ENCODE measurements around the gene SLC16A8.

SLC16A8 gene

GRCh38 chr22:38032681-38033521 is 51.1 kb downstream of the SLC16A8 start:
- no peak for TF ChIP-seq ISL1 (CRISPR knock-in tag; IDR thresholded peaks at IDR 0.05)
- peak; percentile 70; the same call in 1 of the 2 replicates for TF ChIP-seq ZFP3 (CRISPR knock-in tag; IDR thresholded peaks at IDR 0.05)
- ATAC-seq, result no peak

- ATAC-seq, result no peak
- no peak for TF ChIP-seq GLIS3 (CRISPR knock-in tag; IDR thresholded peaks at IDR 0.05)
- TF ChIP-seq ESRRG (CRISPR knock-in tag; IDR thresholded peaks at IDR 0.05), result no peak
- no peak for TF ChIP-seq RARB (CRISPR knock-in tag; IDR thresholded peaks at IDR 0.05)
Measured at GRCh38 chr22:38031491-38031890, 52.5 kb downstream of the SLC16A8 start.

- TF ChIP-seq BACH2 (CRISPR knock-in tag; IDR thresholded peaks at IDR 0.05; ENCODE audit: borderline replicate concordance) (no peak), PPARA (CRISPR knock-in tag; IDR thresholded peaks at IDR 0.05; ENCODE audit: borderline replicate concordance) (no peak), ZFP30 (CRISPR knock-in tag; IDR thresholded peaks at IDR 0.05) (no peak), ARNTL (CRISPR knock-in tag; IDR thresholded peaks at IDR 0.05; ENCODE audit: borderline replicate concordance, low read depth) (no peak), ZNF8 (CRISPR knock-in tag; IDR thresholded peaks at IDR 0.05) (no peak), ESRRG (CRISPR knock-in tag; IDR thresholded peaks at IDR 0.05) (no peak), PATZ1 (CRISPR knock-in tag; IDR thresholded peaks at IDR 0.05; ENCODE audit: borderline replicate concordance) (no peak), ZFP3 (CRISPR knock-in tag; IDR thresholded peaks at IDR 0.05) (no peak), TSHZ2 (CRISPR knock-in tag; IDR thresholded peaks at IDR 0.05) (no peak), ZNF70 (CRISPR knock-in tag; IDR thresholded peaks at IDR 0.05) (no peak), CSRNP3 (CRISPR knock-in tag; IDR thresholded peaks at IDR 0.05) (no peak), OSR1 (CRISPR knock-in tag; IDR thresholded peaks at IDR 0.05) (no peak)
Measured at GRCh38 chr22:38030311-38031133, 53.5 kb downstream of the SLC16A8 start.

GRCh38 chr22:38029901-38030300 is 54.1 kb downstream of the SLC16A8 start:
- ATAC-seq, result no peak
- TF ChIP-seq ZNF70 (CRISPR knock-in tag; IDR thresholded peaks at IDR 0.05) (no peak), TCF4 (CRISPR knock-in tag; IDR thresholded peaks at IDR 0.05; ENCODE audit: borderline replicate concordance) (no peak), ARNTL (CRISPR knock-in tag; IDR thresholded peaks at IDR 0.05; ENCODE audit: borderline replicate concordance, low read depth) (no peak), TSHZ2 (CRISPR knock-in tag; IDR thresholded peaks at IDR 0.05) (no peak), ZFP3 (CRISPR knock-in tag; IDR thresholded peaks at IDR 0.05) (no peak), CSRNP3 (CRISPR knock-in tag; IDR thresholded peaks at IDR 0.05) (no peak), BACH2 (CRISPR knock-in tag; IDR thresholded peaks at IDR 0.05; ENCODE audit: borderline replicate concordance) (no peak), ZNF565 (CRISPR knock-in tag; conservative IDR thresholded peaks at IDR 0.05; ENCODE audit: low read depth) (no peak), OSR1 (CRISPR knock-in tag; IDR thresholded peaks at IDR 0.05) (no peak), SNAI2 (CRISPR knock-in tag; IDR thresholded peaks at IDR 0.05) (no peak), PPARA (CRISPR knock-in tag; IDR thresholded peaks at IDR 0.05; ENCODE audit: borderline replicate concordance) (no peak), RARB (CRISPR knock-in tag; IDR thresholded peaks at IDR 0.05) (no peak), CREB5 (CRISPR knock-in tag; IDR thresholded peaks at IDR 0.05; ENCODE audit: low read depth) (no peak), ZNF8 (CRISPR knock-in tag; IDR thresholded peaks at IDR 0.05) (no peak)

More at GRCh38 chr22:38030311-38031133, 53.5 kb downstream of the SLC16A8 start:
- no peak for ATAC-seq
